GM21367 (cell line): ENCODE data around the gene NKAIN4.

Experiments used
- ATAC-seq: cut with Tn5 transposase; IDR thresholded peaks from one replicate; pipeline ENCODE4 v1.9.1; 2021; ENCODE audit not compliant: unreplicated experiment

NKAIN4 gene

DNA sequence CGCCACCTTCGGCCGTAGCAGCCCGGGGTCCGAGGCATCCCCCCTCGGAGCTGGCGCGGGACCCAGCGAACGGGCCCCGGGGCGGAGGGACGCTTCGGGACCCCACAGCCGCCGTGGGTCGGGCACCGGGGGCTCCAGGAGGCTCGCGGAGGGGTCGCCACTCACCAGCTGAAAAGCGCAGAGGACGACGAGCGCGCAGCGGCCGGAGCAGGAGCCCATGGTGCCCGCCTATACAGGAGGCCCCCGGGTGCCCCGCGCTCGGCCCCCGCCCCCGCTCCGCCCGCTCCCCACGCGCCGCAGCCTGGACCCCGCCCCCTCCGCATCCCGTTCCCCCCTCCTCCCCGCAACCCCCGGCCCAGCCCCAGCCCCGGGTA is at the start of gene NKAIN4:
NKAIN4 (minus strand) TSS at position 232 of the 374 bp plus-strand sequence; CDS start at position 219, 13 bp downstream.
- ATAC-seq: no peak

DNA sequence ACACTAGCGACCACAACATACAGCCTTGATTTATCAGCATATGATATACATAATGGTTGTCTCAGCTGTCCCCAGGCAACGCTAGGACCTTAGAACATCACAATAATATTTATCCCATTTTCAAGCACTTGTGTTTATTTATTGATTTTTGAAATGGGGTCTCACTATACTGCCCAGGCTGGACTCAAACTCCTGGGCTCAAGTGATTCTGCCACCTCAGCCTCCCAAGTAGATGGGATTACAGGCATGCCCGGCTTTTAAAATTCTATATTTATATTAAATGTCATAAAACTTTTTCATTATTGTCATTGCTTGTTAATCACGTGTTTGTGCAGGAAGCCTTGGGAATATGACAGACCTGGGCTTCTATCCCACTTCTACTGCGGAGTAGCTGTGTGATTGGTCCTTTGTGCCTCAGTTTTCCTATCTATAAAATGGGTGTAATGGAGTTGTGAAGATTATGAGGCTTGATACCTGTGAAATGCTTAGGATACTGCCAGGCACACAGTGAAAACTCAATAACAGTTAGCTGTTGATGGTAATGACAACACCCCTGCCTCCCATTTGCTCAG is 48.9 kb upstream of the NKAIN4 start:
- no peak for ATAC-seq

- ATAC-seq: no peak
Measured at GRCh38 chr20:63301671-63302070, 47.4 kb upstream of the NKAIN4 start.

DNA sequence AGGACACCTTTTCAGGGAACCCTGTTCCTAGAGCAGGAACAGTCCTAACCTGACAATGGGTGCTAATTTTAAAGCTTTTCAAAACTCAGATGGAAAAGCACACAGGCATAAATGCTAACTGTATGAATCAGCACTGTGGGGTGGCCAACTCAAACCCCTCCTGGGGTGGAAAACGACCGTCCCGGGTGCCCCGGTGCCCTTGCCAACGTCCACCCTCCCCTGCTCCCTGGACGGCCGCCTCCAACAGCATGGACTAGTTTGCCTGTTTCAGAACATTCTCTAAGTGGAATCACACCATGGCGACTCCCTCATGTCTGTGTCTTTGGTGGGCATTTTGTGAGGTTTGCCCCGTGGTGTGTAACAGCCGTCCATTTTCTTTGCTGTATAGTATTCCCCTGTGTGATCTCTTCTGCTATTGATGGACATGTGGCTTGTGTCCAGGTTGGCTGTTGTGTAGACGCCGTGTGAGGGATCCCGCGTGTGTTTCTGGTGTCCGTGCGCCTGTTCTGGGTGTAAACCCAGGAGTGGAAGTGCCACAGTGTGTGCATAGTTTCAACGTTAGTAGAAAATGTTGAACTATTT is 44.6 kb upstream of the NKAIN4 start:
- ATAC-seq: no peak

- no peak for ATAC-seq
Measured at GRCh38 chr20:63297796-63298572, 43.7 kb upstream of the NKAIN4 start.

- no peak for ATAC-seq
Measured at GRCh38 chr20:63297371-63297781, 43.1 kb upstream of the NKAIN4 start.

DNA sequence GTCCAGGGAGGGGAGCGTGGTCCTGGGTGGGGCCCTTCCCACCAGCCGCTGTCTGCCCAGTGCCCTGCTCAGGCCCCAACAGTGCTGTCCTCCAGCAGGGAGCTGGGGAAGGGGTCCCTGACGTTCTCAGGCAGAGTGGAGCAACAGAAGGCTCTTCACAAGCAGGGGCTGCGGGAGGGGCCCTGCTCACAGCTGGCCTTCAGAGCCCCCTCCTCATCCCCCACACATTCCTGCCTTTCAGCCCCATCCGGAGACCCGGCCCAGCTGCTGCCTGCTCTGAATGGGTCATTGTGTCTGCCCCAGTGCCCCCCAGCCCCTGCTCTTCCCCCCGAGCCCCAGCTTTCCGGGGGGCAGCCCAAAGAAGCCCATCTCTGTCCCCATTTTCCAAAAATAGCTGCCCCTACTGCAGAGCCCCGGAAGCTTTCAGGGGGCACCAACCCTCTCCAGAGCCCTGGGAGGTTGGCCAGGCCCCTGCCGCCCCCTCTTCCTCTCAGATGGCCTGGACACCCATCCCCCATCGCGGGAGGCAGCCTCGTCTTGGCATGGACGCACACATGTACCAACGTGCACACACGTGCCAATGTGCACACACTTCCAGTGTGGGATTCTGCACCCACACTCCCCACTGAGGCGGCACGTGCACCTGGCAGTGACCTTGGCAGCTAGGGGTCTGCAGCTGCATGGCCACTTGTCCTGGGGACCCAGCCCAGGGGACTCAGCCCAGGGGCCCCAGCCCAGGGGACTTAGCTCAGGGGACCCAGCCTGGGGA is 42.5 kb upstream of the NKAIN4 start:
- ATAC-seq: no peak

GRCh38 chr20:63295846-63296245 is 41.6 kb upstream of the NKAIN4 start:
- no peak for ATAC-seq

GRCh38 chr20:63295422-63295821 is 41.2 kb upstream of the NKAIN4 start:
- ATAC-seq: no peak

DNA sequence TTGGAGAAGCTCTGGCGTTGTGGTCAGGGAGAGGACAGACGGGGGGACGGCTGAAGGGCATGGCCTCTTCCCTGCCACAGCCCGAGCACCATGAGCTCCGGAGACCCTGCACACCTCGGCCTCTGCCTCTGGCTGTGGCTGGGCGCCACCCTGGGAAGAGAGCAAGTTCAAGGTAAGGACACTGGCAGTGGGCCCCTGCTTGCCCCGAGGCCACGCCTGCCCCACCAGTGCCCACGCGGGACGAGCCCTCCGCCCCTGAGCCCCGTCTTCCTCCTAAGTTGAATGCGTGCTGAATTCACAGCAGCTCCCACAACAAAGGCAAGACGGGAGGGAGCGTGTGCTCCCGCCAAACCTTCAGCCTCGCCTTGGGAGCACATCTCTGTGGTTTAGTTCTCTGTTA is 40.8 kb upstream of the NKAIN4 start:
- no peak for ATAC-seq

- ATAC-seq: no peak
Measured at GRCh38 chr20:63294536-63294900, 40.3 kb upstream of the NKAIN4 start.

DNA sequence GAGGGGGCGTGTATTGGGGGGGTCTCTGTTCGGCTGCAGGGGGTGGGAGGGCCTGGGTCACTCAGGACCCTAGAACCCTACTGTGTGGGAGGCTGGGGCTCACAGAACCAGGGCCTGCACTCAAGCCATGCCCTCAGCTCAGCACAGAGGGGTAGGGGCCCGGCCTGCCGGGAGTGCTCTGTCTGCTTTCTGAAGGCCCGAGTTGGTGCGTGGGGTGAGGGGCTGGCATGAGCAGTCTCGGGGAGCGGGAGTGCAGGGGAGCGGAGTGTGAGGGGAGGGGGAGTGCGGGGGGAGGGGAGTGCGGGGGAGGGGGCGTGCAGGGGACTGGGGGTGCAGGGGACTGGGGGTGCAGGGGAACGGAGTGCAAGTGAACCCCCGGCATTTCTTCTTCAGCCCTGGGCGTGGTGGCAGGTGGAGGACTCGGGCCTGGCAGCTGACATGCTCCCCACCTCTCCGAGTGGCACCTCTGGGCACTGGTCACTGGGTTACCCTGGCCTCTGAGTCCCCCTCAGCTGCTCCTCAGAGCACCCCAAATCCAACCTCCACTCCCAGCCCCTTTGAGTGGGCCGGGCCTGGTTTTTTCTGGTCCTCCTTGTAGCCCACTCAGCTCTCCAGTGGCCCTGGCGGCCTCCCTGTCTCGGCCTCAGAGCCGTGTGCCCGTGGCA is 39.7 kb upstream of the NKAIN4 start:
- no peak for ATAC-seq

DNA sequence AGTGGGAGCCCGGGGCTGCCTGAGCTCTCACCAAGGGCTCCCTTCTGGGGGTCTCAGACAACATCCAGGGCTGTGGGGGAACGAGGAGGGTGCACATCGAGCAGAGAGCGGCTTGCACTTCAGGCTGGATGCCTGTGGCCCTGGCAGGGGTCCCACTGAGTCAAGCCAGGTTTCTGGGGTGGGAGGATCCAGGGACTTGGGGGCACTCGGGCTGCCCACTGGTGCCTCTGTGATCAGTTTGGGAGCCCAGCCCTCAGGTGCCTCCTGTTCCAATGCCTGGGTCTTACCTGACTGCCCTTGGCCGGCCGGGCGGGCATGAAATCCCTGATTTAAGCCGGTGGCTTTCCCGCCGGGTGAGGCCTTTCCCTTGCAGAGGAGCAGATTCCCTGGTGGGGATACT is 39.2 kb upstream of the NKAIN4 start:
- ATAC-seq: no peak

DNA sequence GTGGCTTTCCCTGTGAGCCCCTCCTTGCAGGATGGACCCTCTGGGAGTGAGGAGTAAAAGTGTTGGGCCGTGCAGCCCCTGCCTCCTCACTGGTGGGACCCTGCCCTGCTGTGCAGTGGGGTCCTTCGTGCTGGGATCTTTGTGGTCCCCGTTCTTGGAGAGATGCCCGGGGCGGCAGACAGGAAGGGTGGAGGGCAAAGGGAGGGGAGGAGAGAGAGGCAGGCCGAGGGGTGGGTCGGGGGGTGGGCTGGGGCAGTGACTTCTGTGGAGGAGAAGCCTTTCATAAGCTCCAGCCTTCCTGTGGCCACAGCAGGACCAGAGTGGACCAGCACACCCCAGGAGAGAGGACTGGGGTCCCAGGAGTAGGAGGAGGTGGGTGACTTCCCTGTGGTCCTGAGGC is 38.6 kb upstream of the NKAIN4 start, which contains the start of gene COL20A1:
COL20A1 (plus strand) TSS at position 283 of the 400 bp plus-strand sequence. CDS start 1,922 bp downstream, outside the sequence.
- ATAC-seq: no peak

DNA sequence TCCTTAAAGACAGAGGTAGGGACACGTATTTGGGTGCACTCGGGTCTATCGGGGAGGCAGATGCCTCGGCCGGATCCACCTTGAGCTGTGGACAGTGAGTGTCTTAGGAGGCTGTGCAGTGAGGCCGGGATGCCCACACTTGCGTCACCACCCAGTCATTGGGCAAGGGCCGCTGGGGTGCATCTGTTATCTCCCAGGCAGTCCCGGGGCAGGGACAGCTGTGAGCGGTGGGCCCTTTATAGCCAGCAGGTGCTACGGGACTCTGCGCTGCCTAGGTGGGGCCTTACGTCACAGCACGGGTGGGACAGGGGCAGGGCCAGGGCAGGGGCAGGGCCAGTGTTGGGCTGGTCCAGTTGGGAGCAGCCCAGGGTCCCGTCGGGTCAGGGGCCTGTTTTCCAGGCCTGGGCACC is 38.0 kb upstream of the NKAIN4 start:
- ATAC-seq: no peak

DNA sequence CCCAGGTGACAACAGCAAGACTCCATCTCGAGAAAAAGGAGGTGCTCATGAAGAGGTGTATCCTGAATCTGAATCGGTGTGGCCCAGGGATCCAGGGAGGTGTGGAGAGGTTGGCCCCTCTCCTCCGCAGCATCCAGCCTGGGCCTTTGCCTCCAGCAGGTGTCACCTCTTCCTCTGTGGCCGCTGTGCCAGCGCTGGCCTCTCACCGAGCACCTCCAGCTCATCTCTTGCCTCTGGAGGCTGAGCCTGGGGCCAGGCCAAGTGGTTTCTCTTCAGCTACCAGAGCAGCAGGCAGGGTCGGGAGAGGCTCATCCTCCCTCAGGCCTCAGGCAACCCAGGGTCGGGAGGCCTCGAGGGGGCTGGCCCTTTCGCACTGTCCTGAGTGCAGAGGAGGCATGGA is 37.5 kb upstream of the NKAIN4 start:
- no peak for ATAC-seq

DNA sequence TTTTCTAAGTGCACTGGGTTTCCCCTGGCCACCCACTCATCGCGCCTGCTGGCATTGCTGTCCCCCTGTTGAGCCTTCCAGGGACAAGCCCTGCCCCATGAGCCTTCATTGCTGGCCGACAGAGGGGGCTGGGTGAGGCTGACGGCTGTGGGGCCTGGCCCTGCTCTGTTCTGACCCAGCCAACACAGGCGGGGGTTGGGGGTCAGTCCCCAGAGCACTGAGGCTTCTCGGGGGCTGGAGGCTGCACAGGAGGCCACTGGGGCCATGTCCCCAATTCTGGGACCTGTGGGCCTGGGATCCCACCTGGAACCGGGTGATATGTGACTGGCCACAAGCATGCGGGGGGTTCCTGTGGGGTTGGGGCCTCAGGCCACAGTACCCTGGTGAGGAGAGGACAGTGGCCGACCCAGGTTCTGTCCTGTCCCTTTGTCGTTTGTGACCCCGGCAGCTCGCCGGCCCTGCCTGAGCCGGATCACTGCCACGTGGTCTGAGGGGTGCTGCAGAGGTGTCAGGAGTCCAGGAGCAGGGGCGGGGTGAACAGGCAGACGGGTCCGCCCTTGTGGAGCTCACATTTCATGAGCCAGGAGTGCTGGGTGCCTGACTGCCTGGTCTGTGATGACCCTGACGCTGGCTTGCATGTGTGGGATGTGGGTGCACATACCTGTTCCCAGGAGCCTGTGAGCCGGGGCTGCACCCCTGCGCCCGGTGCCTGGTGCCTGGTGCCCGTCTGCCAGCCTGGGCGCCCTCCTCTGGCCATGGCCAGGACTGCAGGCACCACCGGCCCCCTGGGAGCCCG is 36.6 kb upstream of the NKAIN4 start:
- ATAC-seq: no peak

GRCh38 chr20:63290136-63290676 is 35.9 kb upstream of the NKAIN4 start:
- no peak for ATAC-seq

GRCh38 chr20:63289311-63290135 is 35.3 kb upstream of the NKAIN4 start:
- no peak for ATAC-seq
